Activated CD4-positive, alpha-beta T cell treated with anti-CD3 and anti-CD28 coated beads for 36 hours (primary cell): ENCODE data around the gene UNC13D. TPM values are rescaled to one million over a fixed set of nuclear protein-coding genes. Genes with fewer than 3 reads are reported as not detected.
"Not testable (repeated sequence)": the region's sequence is repeated elsewhere in the genome, so short reads cannot be mapped to it uniquely, and the experiment has no call there.

Source experiments
- ATAC-seq: fragments of 200-7000 bp; cut with Tn5 transposase; one replicate; pipeline ENCODE4 v1.10.0; 2021; ENCODE audit warnings: mild to moderate bottlenecking, moderate library complexity
- CTCF ChIA-PET: fragments of 350-600 bp; sonication (Branson Sonifier 250); formaldehyde crosslinking; loops from one replicate; lab custom pipeline; 2021; ENCODE audit warnings: antibody characterized with exemption; lab: Charles Lee
- POLR2A ChIA-PET: fragments of 350-600 bp; sonication (Branson Sonifier 250); formaldehyde crosslinking; loops from one replicate; lab custom pipeline; 2021; ENCODE audit warnings: antibody characterized with exemption, inconsistent platforms; lab: Charles Lee
- DNase-seq: peaks from one replicate; pipeline ENCODE4 v3.0.0-alpha.2; 2020
- H3K27ac Mint-ChIP-seq: one replicate; pipeline ENCODE4 v1.8.0; 2021; ENCODE audit warnings: mixed read lengths
- H3K27me3 Mint-ChIP-seq: one replicate; pipeline ENCODE4 v1.8.0; 2021; ENCODE audit warnings: mixed read lengths
- H3K36me3 Mint-ChIP-seq: one replicate; pipeline ENCODE4 v1.8.0; 2021; ENCODE audit warnings: low read depth, mixed read lengths
- H3K4me1 Mint-ChIP-seq: one replicate; pipeline ENCODE4 v1.8.0; 2021; ENCODE audit warnings: mixed read lengths
- H3K4me3 Mint-ChIP-seq: one replicate; pipeline ENCODE4 v1.8.0; 2021; ENCODE audit warnings: mild to moderate bottlenecking, moderate library complexity, mixed read lengths
- H3K9me3 Mint-ChIP-seq: one replicate; pipeline ENCODE4 v1.8.0; 2021; ENCODE audit warnings: low read depth, mixed read lengths
- intact Hi-C, 2 experiments: fragments of 100-400 bp; cut with DNase I in 1 of 2; cut with micrococcal nuclease in 1 of 2; formaldehyde crosslinking; loops; one replicate each; pipeline versions ENCODE4 v1.14.2 to v1.15.1; 2022 to 2024; cut with DNase I, micrococcal nuclease
- total RNA-seq, 2 experiments: library from RNA; stranded (reverse); gene quantifications; one replicate each; pipeline ENCODE4 v1.2.3, GENCODE V29; 2021

The UNC13D gene
- 100 to 1,000 TPM; 106 to 133 TPM for total RNA-seq

- H3K4me3 Mint-ChIP-seq, result peak within 1 kb of the TSS; percentile 88
- peak; percentile 68 for ATAC-seq
- ChIA-PET CTCF (interaction anchor here (0.6 to 3.3 kb wide), 11 partner anchors 11 to 80 kb away, joined by 3 to 21 read pairs (median 4); partner anchors contain the start of gene WBP2), POLR2A (interaction anchor here (0.6 to 4.4 kb wide), 5 partner anchors 11 to 69 kb away, joined by 3 to 17 read pairs (median 4); partner anchors contain the start of gene WBP2)
- peak; percentile 76 for DNase-seq
- peak within 1 kb of the TSS; percentile 94 for H3K27ac Mint-ChIP-seq
- H3K9me3 Mint-ChIP-seq, result no peaks in the 10 kb centered on the region
- intact Hi-C loops, result loop anchor here in 1 of 2 experiments (1.0 to 5.0 kb wide), 3 partner anchors 11 to 67 kb away; partner anchors contain the start of gene WBP2
- peaks cover 27% of the 10 kb centered on the region for H3K36me3 Mint-ChIP-seq
- peaks cover 14% of the 10 kb centered on the region for H3K4me1 Mint-ChIP-seq
- no peaks in the 10 kb centered on the region for H3K27me3 Mint-ChIP-seq
Observed at GRCh38 chr17:75843577-75844529, at the start of gene UNC13D. Gene UNC13D (minus strand): TSS chr17:75844404. CDS start chr17:75844337, 67 bp downstream.

GRCh38 chr17:75893305-75894048 is 49.3 kb upstream of the UNC13D start:
- Mint-ChIP-seq H3K27ac (peak overlapping the region; percentile 45), H3K27me3 (no peaks in the 10 kb centered on the region), H3K9me3 (no peaks in the 10 kb centered on the region), H3K4me3 (peak overlapping the region; percentile 3), H3K36me3 (peaks cover 9% of the 10 kb centered on the region), H3K4me1 (peaks cover 19% of the 10 kb centered on the region)
- intact Hi-C loops, result no loop called here
- ChIA-PET POLR2A (no interaction called here), CTCF (interaction anchor here (0.6 to 2.0 kb wide), 4 partner anchors 11 to 375 kb away, joined by 3 to 8 read pairs (median 6); partner anchors contain the start of gene MRPL38)
- no peak for DNase-seq
- ATAC-seq, result no peak

- Mint-ChIP-seq H3K4me3 (no peak overlapping the region), H3K27me3 (no peaks in the 10 kb centered on the region), H3K4me1 (peaks cover 19% of the 10 kb centered on the region), H3K27ac (no peak overlapping the region), H3K36me3 (peaks cover 9% of the 10 kb centered on the region), H3K9me3 (no peaks in the 10 kb centered on the region)
- CTCF ChIA-PET, result interaction anchor here (1.2 to 2.0 kb wide), 2 partner anchors 12 to 16 kb away, joined by 5 to 7 read pairs; partner anchors contain the start of gene MRPL38
- intact Hi-C loops, result no loop called here
- POLR2A ChIA-PET, result interaction anchor here (0.6 kb wide), 1 partner anchor 226 kb away, joined by 3 read pairs; the partner anchor contains the start of genes RECQL5 and SAP30BP
- DNase-seq (no peak), ATAC-seq (no peak)
Observed at GRCh38 chr17:75892556-75893224, 48.5 kb upstream of the UNC13D start.

DNA sequence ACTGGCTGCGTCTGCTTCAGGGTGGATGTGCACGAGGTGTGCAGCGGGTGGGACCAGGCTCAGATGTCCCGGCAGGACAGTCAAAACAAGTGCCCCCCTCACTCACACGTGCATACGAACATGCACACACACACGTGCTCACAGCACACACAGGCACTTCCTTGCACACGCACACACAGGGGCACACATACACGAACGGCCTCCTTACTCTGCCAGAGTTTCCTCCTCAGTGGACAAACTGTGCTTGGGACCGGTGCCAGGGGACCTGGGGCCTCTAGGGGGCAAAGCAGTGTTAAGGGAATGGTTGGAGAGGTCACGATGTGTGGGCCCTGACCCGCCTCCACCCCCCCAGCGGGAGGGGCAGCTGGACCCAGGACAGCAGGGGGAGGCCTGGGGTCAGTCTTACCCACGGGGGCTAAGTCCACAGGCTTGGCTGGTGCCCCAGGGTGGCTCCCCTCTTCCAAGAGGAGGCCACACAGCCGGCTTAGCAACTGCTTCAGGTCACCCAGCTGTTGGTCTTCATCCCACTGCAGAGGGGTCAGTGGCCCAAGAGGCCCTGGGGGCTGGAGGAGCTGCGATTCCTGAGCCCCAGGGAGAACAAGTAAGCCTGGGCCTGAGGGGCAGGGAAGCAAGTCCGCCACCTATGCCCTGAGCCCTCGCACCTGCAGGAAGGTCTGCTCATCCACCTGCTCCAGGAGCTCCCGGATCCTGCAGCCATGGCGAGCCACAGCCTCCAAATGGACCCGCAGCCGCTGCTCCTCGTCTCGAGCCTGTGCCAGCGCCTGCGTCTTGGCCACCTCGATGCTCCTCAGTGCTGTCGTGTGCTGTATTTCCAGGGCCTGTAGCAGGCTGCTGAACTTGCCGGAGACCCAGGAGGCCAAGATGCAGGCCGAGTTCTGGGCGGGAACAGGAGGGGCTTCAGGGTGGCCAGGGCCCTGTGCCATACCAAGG is 47.7 kb upstream of the UNC13D start:
- no peak overlapping the region for H3K4me3 Mint-ChIP-seq
- ATAC-seq, result no peak
- no peaks in the 10 kb centered on the region for H3K9me3 Mint-ChIP-seq
- H3K4me1 Mint-ChIP-seq, result peaks cover 15% of the 10 kb centered on the region
- DNase-seq, result no peak
- no peak overlapping the region for H3K27ac Mint-ChIP-seq
- H3K36me3 Mint-ChIP-seq, result peaks cover 9% of the 10 kb centered on the region
- CTCF ChIA-PET, result interaction anchor here (0.6 to 2.0 kb wide), 3 partner anchors 15 to 548 kb away, joined by 3 to 5 read pairs (median 3); no protein-coding TSS in a partner anchor
- POLR2A ChIA-PET, result interaction anchor here (0.6 kb wide), 1 partner anchor 225 kb away, joined by 3 read pairs; the partner anchor contains the start of genes RECQL5 and SAP30BP
- intact Hi-C loops, result no loop called here
- H3K27me3 Mint-ChIP-seq, result no peaks in the 10 kb centered on the region

DNA sequence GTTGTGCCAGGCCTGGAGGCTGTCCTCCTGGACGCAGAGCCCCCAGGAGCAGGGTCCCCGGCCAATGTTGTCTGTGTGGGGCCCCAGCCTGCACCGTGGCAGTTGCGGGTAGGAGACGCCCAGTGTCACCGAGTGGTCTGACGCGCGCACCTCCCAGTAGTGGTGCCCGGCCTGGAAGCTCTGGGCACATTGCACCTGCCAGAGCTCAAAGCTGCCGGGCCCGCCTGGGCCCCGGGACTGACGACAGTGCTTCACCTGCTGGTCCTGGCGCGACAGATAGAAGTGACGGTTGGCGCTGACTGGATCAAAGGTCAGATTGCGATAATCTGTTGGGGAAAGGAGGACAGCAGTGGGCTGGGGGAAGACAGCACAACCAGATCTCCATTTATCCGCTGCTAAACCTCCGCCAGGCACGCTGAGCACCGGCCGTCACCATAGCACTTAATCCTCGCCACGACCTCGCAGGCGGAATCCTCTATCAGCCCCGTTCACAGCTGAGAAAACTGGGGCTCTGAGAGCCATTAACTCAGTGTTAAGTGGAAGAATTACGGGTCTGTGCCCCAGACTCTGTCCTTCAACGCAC is 46.9 kb upstream of the UNC13D start:
- CTCF ChIA-PET, result interaction anchor here (1.3 to 2.0 kb wide), 2 partner anchors 14 to 29 kb away, joined by 3 to 5 read pairs; no protein-coding TSS in a partner anchor
- intact Hi-C loops, result no loop called here
- Mint-ChIP-seq H3K4me1 (peaks cover 15% of the 10 kb centered on the region), H3K27ac (no peak overlapping the region), H3K9me3 (no peaks in the 10 kb centered on the region), H3K36me3 (peaks cover 9% of the 10 kb centered on the region), H3K27me3 (no peaks in the 10 kb centered on the region), H3K4me3 (no peak overlapping the region)
- ATAC-seq (no peak), DNase-seq (no peak)
- POLR2A ChIA-PET, result no interaction called here

DNA sequence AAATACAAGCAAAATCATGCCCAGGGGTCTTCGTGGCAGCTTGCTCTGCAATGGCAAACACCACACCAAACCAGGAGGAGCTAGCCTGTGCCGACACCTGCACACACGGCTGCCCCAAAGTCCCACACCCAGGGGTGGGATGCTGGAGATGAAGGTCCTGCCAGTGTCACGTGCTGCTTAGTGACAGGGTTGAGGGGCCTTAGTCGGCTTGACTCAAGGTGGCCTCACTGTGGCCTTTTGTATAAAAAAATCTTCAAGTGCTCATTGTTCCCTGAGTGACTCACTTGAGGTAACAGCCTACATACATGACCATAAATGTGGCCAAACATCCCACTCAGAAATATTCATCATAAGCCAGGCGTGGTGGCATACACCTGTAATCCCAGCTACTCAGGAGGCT is 45.2 kb upstream of the UNC13D start:
- H3K27me3 Mint-ChIP-seq, result no peaks in the 10 kb centered on the region
- H3K27ac Mint-ChIP-seq, result no peak overlapping the region
- DNase-seq (no peak), ATAC-seq (peak; percentile 72)
- H3K4me3 Mint-ChIP-seq, result no peak overlapping the region
- peaks cover 7% of the 10 kb centered on the region for H3K4me1 Mint-ChIP-seq
- ChIA-PET POLR2A (no interaction called here), CTCF (interaction anchor here (0.5 to 1.6 kb wide), 5 partner anchors 12 to 495 kb away, joined by 3 to 4 read pairs (median 3); partner anchors contain the start of gene SPHK1)
- peaks cover 5% of the 10 kb centered on the region for H3K36me3 Mint-ChIP-seq
- H3K9me3 Mint-ChIP-seq, result no peaks in the 10 kb centered on the region
- intact Hi-C loops, result loop anchor here in 1 of 2 experiments (2.0 kb wide), 1 partner anchor 23 kb away; no protein-coding TSS in a partner anchor

- ChIA-PET POLR2A (interaction anchor here (1.2 kb wide), 1 partner anchor 9 kb away, joined by 3 read pairs; no protein-coding TSS in a partner anchor), CTCF (no interaction called here)
- H3K9me3 Mint-ChIP-seq, result no peaks in the 10 kb centered on the region
- H3K36me3 Mint-ChIP-seq, result peaks cover 2% of the 10 kb centered on the region
- DNase-seq (no peak), ATAC-seq (no peak)
- no peak overlapping the region for H3K4me3 Mint-ChIP-seq
- H3K4me1 Mint-ChIP-seq, result no peaks in the 10 kb centered on the region
- peak overlapping the region; percentile 10 for H3K27ac Mint-ChIP-seq
- H3K27me3 Mint-ChIP-seq, result no peaks in the 10 kb centered on the region
- intact Hi-C loops, result loop anchor here in 1 of 2 experiments (2.0 kb wide), 1 partner anchor 22 kb away; no protein-coding TSS in a partner anchor
Observed at GRCh38 chr17:75888484-75888883, 44.3 kb upstream of the UNC13D start.

DNA sequence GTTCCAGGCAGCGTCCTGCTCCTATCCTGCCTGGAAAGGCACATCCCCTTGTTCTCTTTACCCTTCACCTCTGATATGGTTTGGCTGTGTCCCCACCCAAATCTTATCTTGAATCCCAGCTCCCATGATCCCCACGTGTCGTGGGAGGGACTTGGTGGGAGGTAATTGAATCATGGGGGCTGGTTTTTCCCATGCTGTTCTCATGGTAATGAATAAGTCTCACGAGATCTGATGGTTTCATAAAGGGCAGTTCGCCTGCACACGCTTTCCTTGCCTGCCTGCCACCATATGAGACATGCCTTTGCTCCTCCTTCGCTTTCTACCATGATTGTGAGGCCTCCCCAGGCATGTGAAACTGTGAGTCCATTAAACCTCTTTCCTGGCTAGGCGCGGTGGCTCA is 41.7 kb upstream of the UNC13D start:
- POLR2A ChIA-PET, H3K4me1 Mint-ChIP-seq, intact Hi-C loops, H3K9me3 Mint-ChIP-seq, H3K4me3 Mint-ChIP-seq, H3K27ac Mint-ChIP-seq, DNase-seq, H3K27me3 Mint-ChIP-seq, ATAC-seq, H3K36me3 Mint-ChIP-seq: not testable (repeated sequence)
- CTCF ChIA-PET, result interaction anchor here (0.7 to 1.8 kb wide), 2 partner anchors 10 to 24 kb away, joined by 3 to 5 read pairs; no protein-coding TSS in a partner anchor

DNA sequence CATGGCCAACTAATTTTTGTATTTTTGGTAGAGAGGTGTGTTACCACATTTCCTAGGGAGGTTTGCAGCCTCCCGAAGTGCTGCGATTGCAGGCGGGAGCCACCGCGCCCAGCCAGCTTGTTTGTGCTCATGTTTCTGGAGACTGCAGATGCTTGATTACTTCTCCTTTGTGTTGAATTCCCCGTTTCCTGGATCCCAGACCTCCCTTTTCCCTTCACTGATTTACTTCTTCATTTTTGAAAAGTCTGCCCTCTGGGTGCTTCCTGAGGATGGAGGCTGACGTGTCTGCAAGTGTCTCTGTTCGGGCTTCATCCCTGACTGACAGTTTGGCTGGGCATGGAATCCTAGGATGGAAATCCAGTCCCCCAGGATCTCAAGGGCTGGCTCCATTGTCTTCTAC is 41.2 kb upstream of the UNC13D start:
- ChIA-PET CTCF (interaction anchor here (1.2 to 1.8 kb wide), 2 partner anchors 10 to 24 kb away, joined by 4 to 5 read pairs; no protein-coding TSS in a partner anchor), POLR2A (no interaction called here)
- ATAC-seq, result no peak
- H3K9me3 Mint-ChIP-seq, result no peaks in the 10 kb centered on the region
- no peaks in the 10 kb centered on the region for H3K4me1 Mint-ChIP-seq
- no peaks in the 10 kb centered on the region for H3K27me3 Mint-ChIP-seq
- no peak overlapping the region for H3K4me3 Mint-ChIP-seq
- no peaks in the 10 kb centered on the region for H3K36me3 Mint-ChIP-seq
- intact Hi-C loops, result no loop called here
- no peak for DNase-seq
- no peak overlapping the region for H3K27ac Mint-ChIP-seq
